Kidney (tissue), 14 donors: ENCODE results near the gene NOM1. TPM values are rescaled to one million over a fixed set of nuclear protein-coding genes. Genes with fewer than 3 reads are reported as not detected.

Experiments
- DNase-seq, 5 donors: peaks; one replicate each; pipeline ENCODE4 v3.0.0-alpha.2; 2013 to 2020
- FAIRE-seq: peaks from 2 replicates; lab custom pipeline; 2012; peaks lifted over from hg19 to GRCh38; lab: Jason Lieb, UNC
- H3K27ac ChIP-seq, 2 donors: one replicate each; pipeline ENCODE4 v1.7.0; 2013; ENCODE audit warnings: low read depth in 2 of 2, low read length in 2 of 2, inconsistent platforms in 1 of 2
- H3K27me3 ChIP-seq: one replicate; pipeline ENCODE4 v1.7.1; 2013; ENCODE audit warnings: low read length, inconsistent platforms; ENCODE audit not compliant: control insufficient read depth, insufficient read depth
- H3K36me3 ChIP-seq, 3 donors: one replicate each; pipeline versions ENCODE4 v1.7.0 to v1.7.1; 2013; ENCODE audit warnings: low read length in 3 of 3, control low read depth in 1 of 3, inconsistent platforms in 1 of 3; ENCODE audit not compliant: insufficient read depth in 3 of 3, control insufficient read depth in 2 of 3
- H3K4me1 ChIP-seq, 3 donors: one replicate each; pipeline versions ENCODE4 v1.7.0 to v1.7.1; 2013; ENCODE audit warnings: low read length in 3 of 3, inconsistent platforms in 1 of 3, low read depth in 1 of 3; ENCODE audit not compliant: control insufficient read depth in 2 of 3, insufficient read depth in 2 of 3
- H3K4me3 ChIP-seq, 3 donors: one replicate each; pipeline versions ENCODE4 v1.7.0 to v1.8.1; 2013; ENCODE audit warnings: low read length in 3 of 3, control low read depth in 1 of 3, inconsistent platforms in 1 of 3
- H3K9ac ChIP-seq, 3 donors: one replicate each; pipeline versions ENCODE4 v1.7.0 to v1.7.1; 2013; ENCODE audit warnings: low read length in 3 of 3, control low read depth in 1 of 3, inconsistent platforms in 1 of 3
- H3K9me3 ChIP-seq, 3 donors: one replicate each; pipeline versions ENCODE4 v1.7.0 to v1.7.1; 2013; ENCODE audit warnings: low read length in 3 of 3, control low read depth in 1 of 3, inconsistent platforms in 1 of 3; ENCODE audit not compliant: control insufficient read depth in 2 of 3, insufficient read depth in 1 of 3
- intact Hi-C: fragments of 100-400 bp; cut with DNase I; formaldehyde crosslinking; loops from one replicate; pipeline ENCODE4 v1.11.1; 2022
- polyA plus RNA-seq: library from polyadenylated mRNA; stranded (reverse); fragments of 350-450 nt; fragmentation: Illumina TruSeq; extraction: RNeasy Lipid Tissue Mini Kit (QIAGEN cat#74804); gene quantifications from one replicate; pipeline ENCODE4 v1.2.3, GENCODE V29; 2014; ENCODE audit warnings: low read depth, low replicate concordance; ENCODE audit not compliant: insufficient read depth
- total RNA-seq: library from RNA; stranded (reverse); fragmentation: NEBNext Ultra II Directional; extraction: Animal tissue kit (Norgen Biotek cat#: 25700); gene quantifications from one replicate; pipeline ENCODE4 v1.2.1, GENCODE V29; 2021
- TF ChIP-seq, protein P1 (sequence below): IDR thresholded peaks from 3 replicates; pipeline ENCODE4 v1.5.1; 2012; ENCODE audit warnings: mild to moderate bottlenecking, moderate library complexity, borderline replicate concordance; ENCODE audit not compliant: insufficient read depth; ENCODE audit errors: extremely low read depth
- donor health status: control.
- donor health status: control.
- donor health status: control.
- donor health status: control.
- donor health status: control.
- donor health status: DM: yes; HTN: yes; CAD: no.
- donor health status: Normal renal cell carcinoma (clear cell type).

The NOM1 gene
- total and polyA plus RNA-seq, 2 donors from 2014 or later = 5.8 to 17.6 TPM

DNA sequence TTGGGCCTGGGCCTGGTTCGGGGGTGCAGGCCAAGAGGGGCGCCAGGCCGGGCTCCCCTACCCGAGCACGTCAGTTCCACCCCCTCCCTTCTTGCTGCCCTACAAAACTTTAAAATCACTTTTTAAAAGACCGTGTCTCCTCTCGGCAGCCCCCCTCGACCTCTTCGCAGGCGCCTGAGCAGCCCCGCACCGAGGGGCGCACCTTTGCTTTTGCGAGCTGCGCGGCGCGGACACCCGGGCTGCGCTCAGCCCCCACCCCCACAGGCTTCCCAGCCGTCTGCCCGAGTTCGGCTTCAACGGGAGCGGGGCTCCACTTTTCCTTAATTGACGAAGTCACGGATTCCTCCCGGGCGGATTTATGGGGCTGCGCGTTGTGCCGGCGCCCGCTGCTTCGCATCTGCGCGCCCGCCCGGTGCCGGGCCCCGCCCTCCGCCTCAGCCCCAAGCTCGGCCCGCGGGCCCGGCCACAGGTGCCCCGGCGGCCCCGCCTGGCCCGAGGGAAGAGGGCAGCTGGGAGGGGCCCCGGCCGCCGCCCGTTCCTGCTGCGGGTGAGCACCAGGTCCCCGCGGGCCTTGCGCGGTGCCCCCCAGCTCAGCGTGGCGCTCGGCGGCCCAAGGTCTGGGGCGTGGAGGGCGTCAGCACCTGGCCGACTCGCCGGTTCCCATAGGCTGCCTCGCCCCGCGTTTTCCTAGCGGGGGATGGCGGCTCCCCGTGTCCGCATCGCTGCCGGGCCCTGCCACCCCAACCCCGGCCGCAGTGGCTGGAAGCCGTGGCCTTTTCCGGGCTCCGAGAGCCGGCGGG lies 71.8 kb downstream of the NOM1 start:
- TF ChIP-seq, protein P1, sequence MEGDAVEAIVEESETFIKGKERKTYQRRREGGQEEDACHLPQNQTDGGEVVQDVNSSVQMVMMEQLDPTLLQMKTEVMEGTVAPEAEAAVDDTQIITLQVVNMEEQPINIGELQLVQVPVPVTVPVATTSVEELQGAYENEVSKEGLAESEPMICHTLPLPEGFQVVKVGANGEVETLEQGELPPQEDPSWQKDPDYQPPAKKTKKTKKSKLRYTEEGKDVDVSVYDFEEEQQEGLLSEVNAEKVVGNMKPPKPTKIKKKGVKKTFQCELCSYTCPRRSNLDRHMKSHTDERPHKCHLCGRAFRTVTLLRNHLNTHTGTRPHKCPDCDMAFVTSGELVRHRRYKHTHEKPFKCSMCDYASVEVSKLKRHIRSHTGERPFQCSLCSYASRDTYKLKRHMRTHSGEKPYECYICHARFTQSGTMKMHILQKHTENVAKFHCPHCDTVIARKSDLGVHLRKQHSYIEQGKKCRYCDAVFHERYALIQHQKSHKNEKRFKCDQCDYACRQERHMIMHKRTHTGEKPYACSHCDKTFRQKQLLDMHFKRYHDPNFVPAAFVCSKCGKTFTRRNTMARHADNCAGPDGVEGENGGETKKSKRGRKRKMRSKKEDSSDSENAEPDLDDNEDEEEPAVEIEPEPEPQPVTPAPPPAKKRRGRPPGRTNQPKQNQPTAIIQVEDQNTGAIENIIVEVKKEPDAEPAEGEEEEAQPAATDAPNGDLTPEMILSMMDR = no peak
- peaks cover 73% of the 10 kb centered on the region for H3K27me3 ChIP-seq
- no peaks in the 10 kb centered on the region for H3K36me3 ChIP-seq
- H3K27ac ChIP-seq = no peak overlapping the region
- H3K4me3 ChIP-seq = no peak overlapping the region
- no peaks in the 10 kb centered on the region for H3K9me3 ChIP-seq
- FAIRE-seq (no peak), DNase-seq (peak in 3 of 5 donors; percentile 14 to 45 (median 35))
- peaks cover 0 to 4% (median 0%) of the 10 kb centered on the region in 3 donors for H3K4me1 ChIP-seq
- no peak overlapping the region for H3K9ac ChIP-seq
- intact Hi-C loops = no loop called here

DNA sequence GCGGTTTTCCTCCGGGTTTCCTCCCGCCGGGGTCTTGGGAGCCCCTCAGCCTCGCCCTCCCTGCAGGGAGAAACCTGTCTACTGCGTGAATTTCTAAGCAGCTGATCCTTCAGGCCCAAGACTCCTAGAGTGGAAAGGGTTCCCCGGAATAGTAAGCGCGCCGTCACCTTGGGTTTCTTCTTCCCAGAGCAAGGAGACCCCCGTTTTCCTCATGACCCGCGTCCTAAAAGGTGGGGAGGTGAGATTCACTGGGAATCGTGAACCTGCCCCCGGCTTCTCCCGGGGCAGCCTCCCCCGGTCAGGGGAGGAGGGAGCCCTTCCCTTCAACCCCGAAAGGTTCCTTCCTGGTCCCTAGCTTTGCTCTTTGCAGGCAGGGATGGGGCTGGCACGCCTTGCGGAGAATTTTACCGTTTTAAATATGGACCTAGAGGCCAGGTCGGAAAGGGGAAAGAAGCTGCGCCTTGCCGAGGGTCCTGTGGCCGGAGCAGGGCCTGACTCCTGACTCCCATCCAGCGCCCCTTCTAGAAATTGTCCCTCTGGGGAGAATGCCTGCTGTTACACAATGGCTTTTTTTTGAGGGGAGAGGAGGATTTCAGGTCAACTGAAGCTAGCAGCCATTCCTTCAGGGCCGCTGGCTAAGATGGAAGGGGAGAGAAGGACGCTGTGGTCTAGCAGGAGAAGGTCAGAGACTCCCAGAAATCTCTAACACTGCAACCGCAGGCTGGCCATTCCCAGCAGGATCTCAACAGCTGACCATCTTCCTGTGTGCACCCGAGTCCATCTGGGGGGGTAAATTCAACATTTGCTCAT lies 72.6 kb downstream of the NOM1 start:
- H3K4me3 ChIP-seq = no peak overlapping the region
- intact Hi-C loops = no loop called here
- no peaks in the 10 kb centered on the region for H3K9me3 ChIP-seq
- no peak overlapping the region for H3K27ac ChIP-seq
- peaks cover 0 to 4% (median 0%) of the 10 kb centered on the region in 3 donors for H3K4me1 ChIP-seq
- FAIRE-seq = no peak
- H3K9ac ChIP-seq = no peak overlapping the region
- TF ChIP-seq, protein P1 = no peak
- peaks cover 72% of the 10 kb centered on the region for H3K27me3 ChIP-seq
- DNase-seq = peak in 2 of 5 donors; percentile 24 to 34
- H3K36me3 ChIP-seq = no peaks in the 10 kb centered on the region

Other genes starting within 250 kb of the NOM1 start
- 82.6 TPM for gene LMBR1, start 56.5 kb upstream of the NOM1 start, total RNA-seq
- 19.6 TPM for gene LMBR1, start 56.5 kb upstream of the NOM1 start, polyA plus RNA-seq
- gene MNX1, start 61.0 kb downstream of the NOM1 start, total RNA-seq = 1.1 TPM
- gene MNX1, start 61.0 kb downstream of the NOM1 start, polyA plus RNA-seq = not detected
- 58.5 TPM for gene UBE3C, start 189.2 kb downstream of the NOM1 start, total RNA-seq
- 20.9 TPM for gene UBE3C, start 189.2 kb downstream of the NOM1 start, polyA plus RNA-seq